AG04450 (cell line): ENCODE measurements around the gene MRPL51. TPM values are rescaled to one million over a fixed set of nuclear protein-coding genes. Genes with fewer than 3 reads are reported as not detected.

Experiments
- CTCF ChIA-PET: fragments of 300-600, 350-600 bp; formaldehyde crosslinking; extraction: SDS; loops from one replicate; lab custom pipeline; 2022; ENCODE audit warnings: antibody characterized with exemption, inconsistent platforms; lab: Charles Lee
- POLR2A ChIA-PET: fragments of 350-600 bp; formaldehyde crosslinking; extraction: SDS; loops from one replicate; lab custom pipeline; 2021; ENCODE audit warnings: antibody characterized with exemption, inconsistent platforms; lab: Yijun Ruan, JAX
- DNase-seq: peaks from one replicate; pipeline ENCODE4 v3.0.0-alpha.2; 2011; ENCODE audit warnings: low read depth, low spot score
- H3K27ac ChIP-seq: one replicate; pipeline ENCODE4 v1.5.1; 2012; ENCODE audit warnings: low read depth, low read length, control low read depth
- H3K27me3 ChIP-seq: one replicate; pipeline ENCODE4 v1.6.0; 2012; ENCODE audit warnings: low read length; ENCODE audit not compliant: control insufficient read depth, insufficient read depth
- H3K4me3 ChIP-seq: 2 replicates; pipeline ENCODE4 v1.5.1; 2011; ENCODE audit warnings: mild to moderate bottlenecking, low read depth, low read length, control low read depth
- H3K9me3 ChIP-seq: 2 replicates; pipeline ENCODE4 v1.5.1; 2012; ENCODE audit warnings: low read length; ENCODE audit not compliant: control insufficient read depth, insufficient read depth
- CTCF ChIP-seq: IDR thresholded peaks from 2 replicates; pipeline ENCODE4 v1.5.1; 2011; ENCODE audit warnings: low read depth, low read length, control low read depth, inconsistent platforms
- polyA plus RNA-seq: library from polyadenylated mRNA; depleted of rRNA; stranded (reverse); fragments of >200 nt; gene quantifications from 2 replicates; pipeline ENCODE4 v1.2.3, GENCODE V29; 2011

The MRPL51 gene
- polyA plus RNA-seq, 1 experiment: 165 TPM

- Histone ChIP-seq H3K27me3 (no peaks in the 10 kb centered on the region), H3K9me3 (no peaks in the 10 kb centered on the region), H3K27ac (no peak overlapping the region), H3K4me3 (no peak overlapping the region)
- DNase-seq: no peak
- ChIA-PET CTCF (no interaction called here), POLR2A (no interaction called here)
- no peak for TF ChIP-seq CTCF
These were observed 34.6 kb upstream of the MRPL51 start for GRCh38 chr12:6527711-6528110.

GRCh38 chr12:6526766-6527525 is 33.9 kb upstream of the MRPL51 start:
- CTCF ChIA-PET: interaction anchor here (1.4 kb wide), 1 partner anchor 31 kb away, joined by 3 read pairs; no protein-coding TSS in a partner anchor
- no peaks in the 10 kb centered on the region for H3K27me3 ChIP-seq
- no peak for TF ChIP-seq CTCF
- H3K9me3 ChIP-seq: no peaks in the 10 kb centered on the region
- H3K27ac ChIP-seq: no peak overlapping the region
- no peak overlapping the region for H3K4me3 ChIP-seq
- DNase-seq: no peak
- POLR2A ChIA-PET: no interaction called here

GRCh38 chr12:6526201-6526600 is 33.1 kb upstream of the MRPL51 start:
- DNase-seq: no peak
- ChIA-PET CTCF (interaction anchor here (1.4 kb wide), 1 partner anchor 32 kb away, joined by 3 read pairs; no protein-coding TSS in a partner anchor), POLR2A (interaction anchor here (1.4 kb wide), 1 partner anchor 8 kb away, joined by 3 read pairs; the partner anchor contains the start of gene GAPDH)
- no peaks in the 10 kb centered on the region for H3K9me3 ChIP-seq
- no peak overlapping the region for H3K27ac ChIP-seq
- TF ChIP-seq CTCF: no peak
- H3K4me3 ChIP-seq: no peak overlapping the region
- H3K27me3 ChIP-seq: no peaks in the 10 kb centered on the region

- Histone ChIP-seq H3K27ac (no peak overlapping the region), H3K9me3 (no peaks in the 10 kb centered on the region), H3K27me3 (no peaks in the 10 kb centered on the region), H3K4me3 (no peak overlapping the region)
- no peak for DNase-seq
- TF ChIP-seq CTCF: no peak
- ChIA-PET CTCF (interaction anchor here (1.0 kb wide), 1 partner anchor 13 kb away, joined by 4 read pairs; no protein-coding TSS in a partner anchor), POLR2A (interaction anchor here (1.2 kb wide), 1 partner anchor 9 kb away, joined by 7 read pairs; the partner anchor contains the start of gene GAPDH)
These were observed 31.6 kb upstream of the MRPL51 start for GRCh38 chr12:6524648-6525047.

- Histone ChIP-seq H3K9me3 (no peaks in the 10 kb centered on the region), H3K27me3 (no peaks in the 10 kb centered on the region), H3K4me3 (no peak overlapping the region), H3K27ac (no peak overlapping the region)
- no peak for TF ChIP-seq CTCF
- CTCF ChIA-PET: interaction anchor here (1.0 kb wide), 1 partner anchor 14 kb away, joined by 4 read pairs; no protein-coding TSS in a partner anchor
- no peak for DNase-seq
- POLR2A ChIA-PET: interaction anchor here (0.6 to 1.2 kb wide), 2 partner anchors 10 to 402 kb away, joined by 3 to 7 read pairs; partner anchors contain the start of gene GAPDH
These were observed 30.6 kb upstream of the MRPL51 start for GRCh38 chr12:6523708-6524107.
